MM.1S (cell line): ENCODE measurements around the gene KRTAP10-6.

Experiments used
- CTCF ChIP-seq: fragments of 300-600 bp; sonication (generic); IDR thresholded peaks from 2 replicates; pipeline ENCODE4 v1.5.1; 2016; ENCODE audit warnings: antibody characterized with exemption, low read length, mixed read lengths
- EZH2 ChIP-seq: fragments of 300-600 bp; sonication (generic); optimal IDR thresholded peaks from 2 replicates; pipeline ENCODE3; 2017; ENCODE audit warnings: low read depth, mild to moderate bottlenecking, antibody characterized with exemption, low read length, mixed read lengths
- EZH2phosphoT487 ChIP-seq: fragments of 300-600 bp; sonication (generic); IDR thresholded peaks from 2 replicates; pipeline ENCODE4 v1.6.1; 2018; ENCODE audit warnings: antibody characterized with exemption, low read length

DNA sequence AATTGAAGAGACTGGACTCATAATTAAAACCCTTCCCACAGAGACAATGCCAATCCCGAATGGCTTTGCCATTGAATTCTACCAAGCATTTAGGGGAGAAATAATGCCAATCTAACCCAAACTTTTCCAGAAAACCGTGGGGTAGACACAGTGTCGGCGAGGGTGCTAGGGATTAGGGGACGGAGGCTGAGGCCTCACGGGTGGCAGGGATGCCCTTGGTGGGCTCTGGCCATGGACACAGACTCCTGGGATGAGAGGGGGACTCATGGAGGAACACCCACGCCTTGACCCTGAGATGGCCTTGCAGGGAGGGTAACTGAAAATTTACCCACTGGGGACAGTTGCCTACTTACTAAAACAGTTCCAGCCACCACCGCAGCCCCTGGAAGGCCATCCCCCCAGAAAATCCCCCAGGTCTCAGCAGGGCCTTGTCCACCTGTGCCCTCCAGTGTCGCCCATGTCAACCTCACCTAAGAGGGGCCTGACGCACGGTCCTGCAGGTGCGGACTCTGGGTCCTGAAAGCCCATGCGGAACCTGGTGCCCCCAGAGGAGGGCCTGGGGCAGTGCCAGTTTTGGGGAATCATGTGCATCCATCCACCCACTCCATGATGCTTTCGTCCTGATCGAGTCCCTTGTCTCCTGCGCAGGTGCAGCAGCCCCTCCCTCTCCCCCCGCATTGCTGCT, 13.8 kb downstream of the KRTAP10-6 start:
- TF ChIP-seq CTCF (no peak), EZH2phosphoT487 (no peak), EZH2 (no peak)
